Coronary artery (tissue), 2 donors: Measurements from ENCODE around the gene DMBT1.

Experiments
- DNase-seq: peaks from one replicate; pipeline ENCODE4 v3.0.0-alpha.2; 2017; ENCODE audit warnings: low spot score
- H3K27ac ChIP-seq, 2 donors: fragments of 200-600 bp; sonication (generic); one replicate each; pipeline ENCODE4 v1.5.1; 2016 to 2019
- H3K4me3 ChIP-seq: fragments of 200-600 bp; sonication (generic); 2 replicates; pipeline ENCODE4 v1.5.1; 2016; ENCODE audit warnings: mild to moderate bottlenecking, moderate library complexity
- TF ChIP-seq, protein P1 (sequence below): fragments of 200-600 bp; sonication (generic); IDR thresholded peaks from one replicate; pipeline ENCODE4 v1.5.1; 2019; ENCODE audit warnings: antibody characterized with exemption

DMBT1 gene

DNA sequence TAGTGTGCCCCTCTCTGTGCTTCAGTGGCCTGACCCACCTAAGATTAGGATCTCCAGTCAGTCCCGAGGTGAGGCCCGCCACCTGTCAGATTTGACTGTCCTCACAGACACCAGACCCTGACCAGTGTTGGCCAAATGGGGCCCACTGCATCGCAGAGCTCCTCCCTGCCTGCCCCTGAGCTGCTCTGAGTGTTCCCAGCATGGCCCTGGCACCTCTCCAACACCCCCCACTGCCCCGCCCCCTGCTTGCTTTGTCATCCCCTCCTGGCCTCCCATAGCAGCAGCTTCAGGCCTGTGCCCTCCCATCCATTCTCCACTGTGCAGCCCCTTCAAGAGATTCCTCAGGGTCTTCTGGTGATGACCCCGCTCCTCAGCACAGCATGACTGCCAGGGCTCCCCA, 71.5 kb downstream of the DMBT1 start:
- DNase-seq: no peak
- TF ChIP-seq, protein P1, sequence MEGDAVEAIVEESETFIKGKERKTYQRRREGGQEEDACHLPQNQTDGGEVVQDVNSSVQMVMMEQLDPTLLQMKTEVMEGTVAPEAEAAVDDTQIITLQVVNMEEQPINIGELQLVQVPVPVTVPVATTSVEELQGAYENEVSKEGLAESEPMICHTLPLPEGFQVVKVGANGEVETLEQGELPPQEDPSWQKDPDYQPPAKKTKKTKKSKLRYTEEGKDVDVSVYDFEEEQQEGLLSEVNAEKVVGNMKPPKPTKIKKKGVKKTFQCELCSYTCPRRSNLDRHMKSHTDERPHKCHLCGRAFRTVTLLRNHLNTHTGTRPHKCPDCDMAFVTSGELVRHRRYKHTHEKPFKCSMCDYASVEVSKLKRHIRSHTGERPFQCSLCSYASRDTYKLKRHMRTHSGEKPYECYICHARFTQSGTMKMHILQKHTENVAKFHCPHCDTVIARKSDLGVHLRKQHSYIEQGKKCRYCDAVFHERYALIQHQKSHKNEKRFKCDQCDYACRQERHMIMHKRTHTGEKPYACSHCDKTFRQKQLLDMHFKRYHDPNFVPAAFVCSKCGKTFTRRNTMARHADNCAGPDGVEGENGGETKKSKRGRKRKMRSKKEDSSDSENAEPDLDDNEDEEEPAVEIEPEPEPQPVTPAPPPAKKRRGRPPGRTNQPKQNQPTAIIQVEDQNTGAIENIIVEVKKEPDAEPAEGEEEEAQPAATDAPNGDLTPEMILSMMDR: no peak
- H3K27ac ChIP-seq: no peak overlapping the region
- no peak overlapping the region for H3K4me3 ChIP-seq

DNA sequence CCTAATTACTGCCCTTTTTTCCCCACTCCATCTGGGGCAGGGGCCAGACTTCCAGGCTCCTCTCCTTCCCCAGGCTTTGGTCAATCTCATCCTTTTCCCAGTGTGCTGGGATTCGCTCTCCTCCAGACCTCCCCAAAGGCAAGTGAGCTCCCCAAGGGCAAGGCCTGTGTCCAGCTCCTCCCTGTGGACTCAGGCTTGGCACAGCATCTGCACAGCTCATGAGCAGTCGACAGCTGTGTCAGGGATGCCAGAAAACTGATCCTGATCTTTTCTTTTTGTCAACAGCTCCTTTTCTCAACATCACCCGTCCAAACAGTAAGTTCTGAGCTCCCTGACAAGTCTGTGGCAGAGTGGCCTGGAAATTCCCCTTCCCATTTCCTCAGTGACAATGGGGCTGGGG, 72.0 kb downstream of the DMBT1 start:
- no peak for DNase-seq
- no peak overlapping the region for H3K4me3 ChIP-seq
- no peak overlapping the region for H3K27ac ChIP-seq
- TF ChIP-seq, protein P1: no peak

DNA sequence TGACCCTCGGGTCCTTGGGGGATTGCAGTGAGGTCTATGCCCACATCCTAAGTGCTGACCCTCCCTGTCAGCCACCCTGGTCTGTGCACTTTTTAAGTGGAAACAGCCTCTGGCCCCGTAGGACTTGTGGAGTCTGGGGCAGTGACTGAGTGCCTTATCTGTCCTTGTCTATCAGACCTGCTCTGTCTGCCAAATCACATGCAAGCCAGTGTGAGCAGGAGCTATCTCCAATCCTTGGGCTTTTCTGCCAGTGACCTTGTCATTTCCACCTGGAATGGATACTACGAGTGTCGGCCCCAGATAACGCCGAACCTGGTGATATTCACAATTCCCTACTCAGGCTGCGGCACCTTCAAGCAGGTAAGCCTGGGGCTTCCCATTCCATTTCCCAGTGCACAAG, 76.4 kb downstream of the DMBT1 start:
- no peak for DNase-seq
- TF ChIP-seq, protein P1: no peak
- Histone ChIP-seq H3K4me3 (no peak overlapping the region), H3K27ac (no peak overlapping the region)

DNA sequence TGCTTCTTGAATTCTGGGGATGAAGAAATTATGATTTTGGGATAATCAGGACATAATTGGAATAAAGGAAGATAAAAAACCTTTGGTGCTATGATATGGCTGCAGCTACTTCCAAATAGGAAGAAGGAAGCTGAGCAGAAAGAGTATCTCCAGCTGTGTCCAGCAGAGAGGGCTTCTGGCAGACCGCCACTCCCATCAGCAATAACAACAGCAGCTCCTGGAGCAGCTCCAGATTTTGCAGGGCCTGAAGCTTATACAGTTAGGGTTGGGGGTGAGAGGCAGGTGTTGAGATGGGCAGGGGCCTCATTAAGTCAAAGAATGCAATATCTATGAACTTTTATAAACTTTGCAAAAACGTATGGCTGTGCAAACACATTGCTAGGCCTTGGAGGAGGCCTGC, 76.8 kb downstream of the DMBT1 start:
- no peak overlapping the region for H3K27ac ChIP-seq
- TF ChIP-seq, protein P1: no peak
- H3K4me3 ChIP-seq: no peak overlapping the region
- DNase-seq: no peak

DNA sequence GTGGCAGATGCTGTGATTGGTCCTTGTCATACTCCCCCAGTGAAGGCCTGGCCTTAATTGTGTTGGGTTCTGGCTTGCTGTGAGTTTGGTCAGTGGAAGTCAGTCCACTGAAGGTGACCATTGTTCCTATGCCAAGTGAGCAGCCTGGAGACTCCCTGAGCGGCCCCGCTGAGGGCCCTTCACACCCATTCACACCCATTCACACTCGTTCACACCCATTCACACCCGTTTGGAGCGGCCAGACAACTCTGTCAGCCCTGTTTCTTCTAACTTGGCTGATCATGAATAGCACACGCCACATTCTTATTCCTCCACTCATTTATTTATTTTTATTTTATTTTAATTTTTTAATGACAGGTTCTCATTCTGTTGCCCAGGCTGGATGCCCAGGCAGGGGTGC, 77.6 kb downstream of the DMBT1 start:
- TF ChIP-seq, protein P1: no peak
- Histone ChIP-seq H3K27ac (no peak overlapping the region), H3K4me3 (no peak overlapping the region)
- DNase-seq: no peak

DNA sequence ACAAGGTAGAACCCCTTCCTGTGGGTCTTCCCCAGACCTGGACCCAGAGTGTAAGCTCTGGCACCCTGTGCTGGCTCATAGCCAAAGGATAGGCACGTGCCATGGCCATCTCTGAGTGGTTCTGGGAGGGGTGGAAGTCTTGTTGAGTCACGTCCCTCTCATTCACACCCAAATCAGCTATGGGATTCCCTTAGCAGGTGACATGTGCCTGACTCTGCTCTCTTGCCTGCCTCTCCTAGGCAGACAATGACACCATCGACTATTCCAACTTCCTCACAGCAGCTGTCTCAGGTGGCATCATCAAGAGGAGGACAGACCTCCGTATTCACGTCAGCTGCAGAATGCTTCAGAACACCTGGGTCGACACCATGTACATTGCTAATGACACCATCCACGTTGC, 79.2 kb downstream of the DMBT1 start:
- no peak for DNase-seq
- TF ChIP-seq, protein P1: no peak
- Histone ChIP-seq H3K27ac (no peak overlapping the region), H3K4me3 (no peak overlapping the region)

DNA sequence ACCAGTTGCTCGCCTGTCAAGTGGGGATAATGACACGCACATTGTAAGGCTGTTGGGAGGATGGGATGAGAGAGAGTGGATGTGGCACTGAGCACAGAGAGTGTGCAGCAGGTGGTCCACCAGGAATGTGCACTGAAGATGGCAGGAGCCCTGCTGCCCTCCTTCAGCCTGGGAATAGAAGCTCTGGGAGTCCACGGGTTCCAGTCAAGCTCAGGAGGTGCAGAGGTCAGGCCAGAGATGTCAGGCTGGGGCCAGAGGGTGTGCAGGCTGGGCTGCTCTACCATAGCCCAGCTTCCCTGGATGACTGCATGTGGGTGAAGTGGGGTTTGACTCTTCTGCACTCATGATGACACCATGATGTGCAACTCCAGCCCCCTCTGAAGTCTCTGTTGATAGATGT, 80.4 kb downstream of the DMBT1 start:
- TF ChIP-seq, protein P1: no peak
- DNase-seq: no peak
- H3K4me3 ChIP-seq: no peak overlapping the region
- H3K27ac ChIP-seq: no peak overlapping the region
